K562 (cell line): ENCODE results near the gene TNFSF9. TPM values are rescaled to one million over a fixed set of nuclear protein-coding genes. Genes with fewer than 3 reads are reported as not detected.

Experiments
- BRD9 ChIP-seq: fragments of 450-650 bp; IDR thresholded peaks from 2 replicates; pipeline ENCODE4 v1.6.1; 2018; ENCODE audit warnings: low read depth; ENCODE audit not compliant: partially characterized antibody
- EZH2 ChIP-seq: IDR thresholded peaks from 2 replicates; pipeline ENCODE4 v1.6.1; 2012; ENCODE audit warnings: low read depth, mild to moderate bottlenecking, inconsistent platforms, low read length, borderline replicate concordance
- HOXB6 ChIP-seq: fragments of 250-450 bp; sonication (Bioruptor Pico); IDR thresholded peaks from 2 replicates; pipeline ENCODE4 v1.5.1; 2022; ENCODE audit warnings: mild to moderate bottlenecking, borderline replicate concordance
- KDM1A ChIP-seq, 2 experiments: fragments of 450-650 bp; IDR thresholded peaks; 2 replicates each; pipeline ENCODE4 v1.6.1; 2016; ENCODE audit warnings: mild to moderate bottlenecking in 2 of 2
- NR2C1 ChIP-seq, 2 experiments: fragments of 450-650 bp; IDR thresholded peaks; 2 replicates each; pipeline ENCODE4 v1.6.1; 2017; ENCODE audit warnings: mild to moderate bottlenecking in 2 of 2, antibody characterized with exemption in 1 of 2, inconsistent platforms in 1 of 2, missing compliant biosample characterization in 1 of 2, missing genetic modification characterization in 1 of 2
- NR2C2 ChIP-seq, 2 experiments: fragments of 200-800 bp in 1 of 2; sonication (Bioruptor generic) in 1 of 2; sonication (generic) in 1 of 2; formaldehyde crosslinking in 1 of 2; IDR thresholded peaks; 2 replicates each; pipeline versions ENCODE4 v1.6.1 to v1.8.0; 2016 to 2022; ENCODE audit warnings: mild to moderate bottlenecking in 1 of 2, missing compliant biosample characterization in 1 of 2, missing genetic modification characterization in 1 of 2, missing genetic modification reagents in 1 of 2
- NR2F6 ChIP-seq: fragments of 450-650 bp; formaldehyde crosslinking; IDR thresholded peaks from 2 replicates; pipeline ENCODE4 v1.4.0; 2020; ENCODE audit warnings: mild to moderate bottlenecking
- POLR2AphosphoS5 ChIP-seq: IDR thresholded peaks from 2 replicates; pipeline ENCODE4 v1.6.1; 2011; ENCODE audit warnings: mild to moderate bottlenecking, low read depth, low read length, moderate library complexity; ENCODE audit not compliant: control insufficient read depth, insufficient read depth
- POLR2H ChIP-seq: IDR thresholded peaks from 2 replicates; pipeline ENCODE4 v1.6.1; 2016; ENCODE audit warnings: missing genetic modification characterization, low read depth, mild to moderate bottlenecking, control low read depth, missing compliant biosample characterization, moderate library complexity
- PTBP1 ChIP-seq: fragments of 200-400 bp; formaldehyde crosslinking; IDR thresholded peaks from 2 replicates; pipeline ENCODE4 v1.6.1; 2017; ENCODE audit warnings: low read depth, low read length
- RBM39 ChIP-seq: fragments of 200-400 bp; formaldehyde crosslinking; optimal IDR thresholded peaks from 2 replicates; pipeline ENCODE3; 2018; ENCODE audit warnings: low read depth, low read length
- SP2 ChIP-seq: IDR thresholded peaks from 2 replicates; pipeline ENCODE4 v1.6.1; 2011; ENCODE audit warnings: mild to moderate bottlenecking, low read depth, low read length, moderate library complexity; ENCODE audit not compliant: poor library complexity, severe bottlenecking; ENCODE audit errors: extremely low read depth
- TRIM28 ChIP-seq: fragments of 450-650 bp; IDR thresholded peaks from 2 replicates; pipeline ENCODE4 v1.6.1; 2017
- ZKSCAN1 ChIP-seq: fragments of 150-350 bp; IDR thresholded peaks from 2 replicates; pipeline ENCODE4 v1.6.1; 2016; ENCODE audit warnings: low read depth, low read length
- ZNF134 ChIP-seq: fragments of 250-450 bp; sonication (Bioruptor Pico); conservative IDR thresholded peaks from 2 replicates; pipeline ENCODE4 v1.4.0; 2020
- ZNF175 ChIP-seq: fragments of 200-800 bp; sonication (Bioruptor generic); IDR thresholded peaks from 2 replicates; pipeline ENCODE4 v1.6.1; 2016; ENCODE audit warnings: low read depth, mild to moderate bottlenecking, missing genetic modification characterization, missing compliant biosample characterization
- polyA plus RNA-seq, 8 experiments: library from polyadenylated mRNA; depleted of rRNA in 4 of 8; stranded (reverse) in 5 of 8; unstranded in 3 of 8; fragments of >200 nt; fragmentation: Nextera tagmentation in 2 of 8; fragmentation: Illumina TruSeq in 1 of 8; extraction: Ambion mirVana in 2 of 8; extraction: Trizol in 1 of 8; gene quantifications; 2 replicates each; pipeline versions ENCODE4 v1.2.1 to v1.2.3, GENCODE V29; 2011 to 2014; ENCODE audit warnings: inconsistent platforms in 1 of 8, missing spikeins in 1 of 8
- total RNA-seq, 7 experiments: library from RNA; depleted of rRNA in 6 of 7; stranded (reverse); fragments of >200 nt in 6 of 7; fragmentation: Illumina TruSeq in 2 of 7; extraction: Trizol in 2 of 7; gene quantifications; 2 replicates each; pipeline versions ENCODE4 v1.2.1 to v1.2.3, GENCODE V29; 2011 to 2021; ENCODE audit warnings: low replicate concordance in 1 of 7
- TF ChIP-seq, protein P1 (sequence below): IDR thresholded peaks from 2 replicates; pipeline ENCODE4 v1.6.1; 2016; ENCODE audit warnings: missing genetic modification characterization, missing compliant biosample characterization
- TF ChIP-seq, protein P2 (sequence below): sonication (generic); formaldehyde crosslinking; IDR thresholded peaks from 2 replicates; pipeline ENCODE4 v1.8.0; 2022; ENCODE audit warnings: mild to moderate bottlenecking, missing genetic modification reagents
- TF ChIP-seq, protein P3 (sequence below), 3 experiments: fragments of 200-800 bp in 1 of 3; fragments of 250-450 bp in 1 of 3; fragments of 450-650 bp in 1 of 3; sonication (Bioruptor Pico) in 1 of 3; sonication (Bioruptor generic) in 1 of 3; formaldehyde crosslinking in 1 of 3; IDR thresholded peaks; 2 replicates each; pipeline versions ENCODE4 v1.6.1 to v1.8.0; 2016 to 2022; ENCODE audit warnings: mild to moderate bottlenecking in 2 of 3, missing genetic modification characterization in 2 of 3, missing compliant biosample characterization in 1 of 3, moderate library complexity in 1 of 3

Gene TNFSF9
- total and polyA plus RNA-seq, 9 of the 15 experiments (the other 6 are each of a cell fraction or from before 2014, with no cell fraction given), result 1.4 to 17.9 (median 6.5) TPM

DNA sequence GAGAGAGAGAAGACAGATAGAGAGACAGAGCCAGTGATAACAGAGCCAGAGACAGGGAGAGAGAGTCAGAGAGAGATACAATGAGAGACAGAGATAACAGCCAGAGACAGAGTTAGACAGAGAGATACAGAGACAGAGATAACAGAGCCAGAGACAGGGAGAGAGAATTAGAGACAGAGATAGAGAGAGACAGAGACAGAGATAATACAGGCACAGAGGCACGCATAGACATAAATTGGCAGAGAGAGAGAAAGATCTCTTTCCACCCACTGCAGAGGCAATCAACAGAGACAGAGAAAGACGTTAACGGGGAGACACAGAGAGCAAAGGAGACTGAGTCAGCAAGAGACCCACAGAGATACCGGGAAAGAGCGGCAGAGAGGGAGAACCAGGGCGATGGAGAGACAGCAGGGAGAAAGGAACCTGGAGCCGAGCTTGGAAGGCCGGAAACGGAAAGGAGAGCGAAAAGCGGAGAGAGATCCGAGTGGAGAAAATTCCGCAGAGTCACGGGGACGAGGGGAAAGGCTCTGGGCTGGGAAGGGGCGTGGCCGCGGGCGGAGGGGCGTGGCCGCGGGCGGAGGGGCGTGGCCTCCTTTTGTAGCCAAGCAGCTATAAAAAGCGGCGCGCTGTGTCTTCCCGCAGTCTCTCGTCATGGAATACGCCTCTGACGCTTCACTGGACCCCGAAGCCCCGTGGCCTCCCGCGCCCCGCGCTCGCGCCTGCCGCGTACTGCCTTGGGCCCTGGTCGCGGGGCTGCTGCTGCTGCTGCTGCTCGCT is at the start of gene TNFSF9 (continued):
- TF ChIP-seq KDM1A (IDR thresholded peaks at IDR 0.05) (peak; percentile 86 to 88; a peak in 3 of 4 replicates), PTBP1 (no peak), ZNF134 (no peak), SP2 (no peak), POLR2AphosphoS5 (peak; percentile 95), TRIM28 (peak; percentile 22; the same call in 1 of the 2 replicates), NR2F6 (CRISPR knock-in tag) (no peak), POLR2H (peak; percentile 97), HOXB6 (no peak), NR2C2 (CRISPR knock-in tag; IDR thresholded peaks at IDR 0.05) (peak; percentile 10), NR2C2 (tag; IDR thresholded peaks at IDR 0.05) (peak; percentile 39; the same call in 1 of the 2 replicates), BRD9 (peak; percentile 94), ZKSCAN1 (peak; percentile 46; the same call in 1 of the 2 replicates), ZNF175 (CRISPR knock-in tag) (no peak), NR2C1 (IDR thresholded peaks at IDR 0.05) (no peak), NR2C1 (tag; IDR thresholded peaks at IDR 0.05) (no peak), EZH2 (no peak), RBM39 (no peak)
- TF ChIP-seq, protein P1, sequence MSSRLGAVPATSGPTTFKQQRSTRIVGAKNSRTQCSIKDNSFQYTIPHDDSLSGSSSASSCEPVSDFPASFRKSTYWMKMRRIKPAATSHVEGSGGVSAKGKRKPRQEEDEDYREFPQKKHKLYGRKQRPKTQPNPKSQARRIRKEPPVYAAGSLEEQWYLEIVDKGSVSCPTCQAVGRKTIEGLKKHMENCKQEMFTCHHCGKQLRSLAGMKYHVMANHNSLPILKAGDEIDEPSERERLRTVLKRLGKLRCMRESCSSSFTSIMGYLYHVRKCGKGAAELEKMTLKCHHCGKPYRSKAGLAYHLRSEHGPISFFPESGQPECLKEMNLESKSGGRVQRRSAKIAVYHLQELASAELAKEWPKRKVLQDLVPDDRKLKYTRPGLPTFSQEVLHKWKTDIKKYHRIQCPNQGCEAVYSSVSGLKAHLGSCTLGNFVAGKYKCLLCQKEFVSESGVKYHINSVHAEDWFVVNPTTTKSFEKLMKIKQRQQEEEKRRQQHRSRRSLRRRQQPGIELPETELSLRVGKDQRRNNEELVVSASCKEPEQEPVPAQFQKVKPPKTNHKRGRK (tag), result no peak; the same call in 1 of the 2 replicates
- TF ChIP-seq, protein P2, sequence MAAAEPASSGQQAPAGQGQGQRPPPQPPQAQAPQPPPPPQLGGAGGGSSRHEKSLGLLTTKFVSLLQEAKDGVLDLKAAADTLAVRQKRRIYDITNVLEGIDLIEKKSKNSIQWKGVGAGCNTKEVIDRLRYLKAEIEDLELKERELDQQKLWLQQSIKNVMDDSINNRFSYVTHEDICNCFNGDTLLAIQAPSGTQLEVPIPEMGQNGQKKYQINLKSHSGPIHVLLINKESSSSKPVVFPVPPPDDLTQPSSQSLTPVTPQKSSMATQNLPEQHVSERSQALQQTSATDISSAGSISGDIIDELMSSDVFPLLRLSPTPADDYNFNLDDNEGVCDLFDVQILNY (CRISPR knock-in tag), result peak; percentile 80; the same call in 1 of the 2 replicates
- TF ChIP-seq, protein P3, sequence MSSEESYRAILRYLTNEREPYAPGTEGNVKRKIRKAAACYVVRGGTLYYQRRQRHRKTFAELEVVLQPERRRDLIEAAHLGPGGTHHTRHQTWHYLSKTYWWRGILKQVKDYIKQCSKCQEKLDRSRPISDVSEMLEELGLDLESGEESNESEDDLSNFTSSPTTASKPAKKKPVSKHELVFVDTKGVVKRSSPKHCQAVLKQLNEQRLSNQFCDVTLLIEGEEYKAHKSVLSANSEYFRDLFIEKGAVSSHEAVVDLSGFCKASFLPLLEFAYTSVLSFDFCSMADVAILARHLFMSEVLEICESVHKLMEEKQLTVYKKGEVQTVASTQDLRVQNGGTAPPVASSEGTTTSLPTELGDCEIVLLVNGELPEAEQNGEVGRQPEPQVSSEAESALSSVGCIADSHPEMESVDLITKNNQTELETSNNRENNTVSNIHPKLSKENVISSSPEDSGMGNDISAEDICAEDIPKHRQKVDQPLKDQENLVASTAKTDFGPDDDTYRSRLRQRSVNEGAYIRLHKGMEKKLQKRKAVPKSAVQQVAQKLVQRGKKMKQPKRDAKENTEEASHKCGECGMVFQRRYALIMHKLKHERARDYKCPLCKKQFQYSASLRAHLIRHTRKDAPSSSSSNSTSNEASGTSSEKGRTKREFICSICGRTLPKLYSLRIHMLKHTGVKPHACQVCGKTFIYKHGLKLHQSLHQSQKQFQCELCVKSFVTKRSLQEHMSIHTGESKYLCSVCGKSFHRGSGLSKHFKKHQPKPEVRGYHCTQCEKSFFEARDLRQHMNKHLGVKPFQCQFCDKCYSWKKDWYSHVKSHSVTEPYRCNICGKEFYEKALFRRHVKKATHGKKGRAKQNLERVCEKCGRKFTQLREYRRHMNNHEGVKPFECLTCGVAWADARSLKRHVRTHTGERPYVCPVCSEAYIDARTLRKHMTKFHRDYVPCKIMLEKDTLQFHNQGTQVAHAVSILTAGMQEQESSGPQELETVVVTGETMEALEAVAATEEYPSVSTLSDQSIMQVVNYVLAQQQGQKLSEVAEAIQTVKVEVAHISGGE (CRISPR knock-in tag; IDR thresholded peaks at IDR 0.05), result peak in 1 of 3 experiments; percentile 86; a peak in 2 of 6 replicates
